DND-41 (cell line): ENCODE measurements around the gene RPUSD1.

Source experiments
- CTCF ChIP-seq: IDR thresholded peaks from 2 replicates; pipeline ENCODE4 v1.5.1; 2012; ENCODE audit warnings: borderline replicate concordance, low read length, moderate library complexity, mild to moderate bottlenecking; ENCODE audit not compliant: poor library complexity, severe bottlenecking; ENCODE audit errors: extremely low read depth
- EZH2 ChIP-seq: IDR thresholded peaks from 3 replicates; pipeline ENCODE4 v1.6.1; 2012; ENCODE audit warnings: borderline replicate concordance, low read depth, mild to moderate bottlenecking, moderate library complexity, low read length, inconsistent platforms; ENCODE audit not compliant: severe bottlenecking

DNA sequence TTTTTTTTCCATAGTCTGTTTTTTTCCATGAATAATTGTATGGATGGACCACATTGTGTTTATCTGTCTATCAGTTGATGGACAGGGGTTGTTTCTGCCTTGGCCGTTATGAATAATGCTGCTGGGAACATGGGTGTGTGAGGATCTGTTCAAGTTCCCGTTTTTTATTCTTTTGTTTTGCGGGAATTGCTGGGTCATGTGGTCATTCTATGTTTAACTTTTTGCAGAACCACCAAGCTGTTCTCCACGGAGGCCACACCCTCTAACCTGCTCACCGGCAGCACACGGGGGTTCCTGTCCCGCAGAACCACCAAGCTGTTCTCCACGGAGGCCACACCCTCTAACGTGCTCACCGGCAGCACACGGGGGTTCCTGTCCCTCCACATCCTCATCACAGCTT is 33.5 kb downstream of the RPUSD1 start:
- no peak for TF ChIP-seq CTCF
- TF ChIP-seq EZH2 = no peak
